NB4 (cell line): ENCODE measurements around the gene PRKCE.

Experiments used
- MYC ChIP-seq: IDR thresholded peaks from 2 replicates; pipeline ENCODE4 v1.6.1; 2011; ENCODE audit warnings: low read depth, low read length
- POLR2A ChIP-seq: IDR thresholded peaks from 2 replicates; pipeline ENCODE4 v1.6.1; 2011; ENCODE audit warnings: mild to moderate bottlenecking; ENCODE audit not compliant: insufficient read length; ENCODE audit errors: extremely low read depth
- TF ChIP-seq, protein P1 (sequence below): IDR thresholded peaks from one replicate; pipeline ENCODE4 v1.5.1; 2012; ENCODE audit warnings: low read depth, low read length
- TF ChIP-seq, protein P2 (sequence below): IDR thresholded peaks from 2 replicates; pipeline ENCODE4 v1.6.1; 2011; ENCODE audit warnings: low read depth, low read length

DNA sequence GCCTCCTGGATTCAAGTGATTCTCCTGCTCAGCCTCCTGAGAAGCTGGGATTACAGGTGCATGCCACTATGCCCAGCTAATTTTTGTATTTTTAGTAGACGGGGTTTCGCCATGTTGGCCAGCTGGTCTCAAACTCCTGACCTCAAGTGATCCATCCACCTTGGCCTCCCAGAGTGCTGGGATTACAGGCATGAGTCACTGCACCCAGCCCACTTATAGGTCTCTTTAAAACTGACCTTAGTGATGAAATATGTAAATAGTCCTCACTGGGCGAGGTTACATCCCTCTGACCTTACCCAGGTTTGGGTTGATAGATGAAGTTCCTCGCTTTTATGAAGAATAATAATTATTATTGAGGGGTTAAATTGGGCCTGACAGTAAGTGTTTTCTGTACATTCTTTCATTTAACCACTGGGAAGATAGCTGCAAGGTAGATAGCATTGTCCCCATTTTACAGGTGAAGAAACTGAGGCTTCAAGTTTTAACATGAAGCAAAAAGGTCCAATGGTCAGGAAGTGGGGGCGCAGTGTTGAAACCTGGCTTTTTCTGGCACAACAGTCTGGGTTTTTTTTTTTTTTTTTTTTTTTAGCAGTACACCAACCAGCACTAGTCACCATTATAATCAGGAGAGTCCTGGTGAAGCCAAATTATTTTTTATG, 471.0 kb downstream of the PRKCE start:
- TF ChIP-seq, protein P1, sequence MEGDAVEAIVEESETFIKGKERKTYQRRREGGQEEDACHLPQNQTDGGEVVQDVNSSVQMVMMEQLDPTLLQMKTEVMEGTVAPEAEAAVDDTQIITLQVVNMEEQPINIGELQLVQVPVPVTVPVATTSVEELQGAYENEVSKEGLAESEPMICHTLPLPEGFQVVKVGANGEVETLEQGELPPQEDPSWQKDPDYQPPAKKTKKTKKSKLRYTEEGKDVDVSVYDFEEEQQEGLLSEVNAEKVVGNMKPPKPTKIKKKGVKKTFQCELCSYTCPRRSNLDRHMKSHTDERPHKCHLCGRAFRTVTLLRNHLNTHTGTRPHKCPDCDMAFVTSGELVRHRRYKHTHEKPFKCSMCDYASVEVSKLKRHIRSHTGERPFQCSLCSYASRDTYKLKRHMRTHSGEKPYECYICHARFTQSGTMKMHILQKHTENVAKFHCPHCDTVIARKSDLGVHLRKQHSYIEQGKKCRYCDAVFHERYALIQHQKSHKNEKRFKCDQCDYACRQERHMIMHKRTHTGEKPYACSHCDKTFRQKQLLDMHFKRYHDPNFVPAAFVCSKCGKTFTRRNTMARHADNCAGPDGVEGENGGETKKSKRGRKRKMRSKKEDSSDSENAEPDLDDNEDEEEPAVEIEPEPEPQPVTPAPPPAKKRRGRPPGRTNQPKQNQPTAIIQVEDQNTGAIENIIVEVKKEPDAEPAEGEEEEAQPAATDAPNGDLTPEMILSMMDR: no peak
- TF ChIP-seq MYC: no peak
- TF ChIP-seq POLR2A: no peak
- TF ChIP-seq, protein P2, sequence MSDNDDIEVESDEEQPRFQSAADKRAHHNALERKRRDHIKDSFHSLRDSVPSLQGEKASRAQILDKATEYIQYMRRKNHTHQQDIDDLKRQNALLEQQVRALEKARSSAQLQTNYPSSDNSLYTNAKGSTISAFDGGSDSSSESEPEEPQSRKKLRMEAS: no peak
